CD4-positive, alpha-beta T cell treated with Interleukin-6 at 100 ng/mL for 8 hours (primary cell): ENCODE results near the gene PAPPA2.
"Not testable (repeated sequence)": the region's sequence is repeated elsewhere in the genome, so short reads cannot be mapped to it uniquely, and the experiment has no call there.

Experiments
- DNase-seq: peaks from one replicate; pipeline ENCODE4 v3.0.0-alpha.2; 2020; ENCODE audit warnings: mixed read lengths, low spot score

PAPPA2 gene

GRCh38 chr1:176604461-176604860 lies 141.5 kb downstream of the PAPPA2 start:
- DNase-seq = no peak

DNA sequence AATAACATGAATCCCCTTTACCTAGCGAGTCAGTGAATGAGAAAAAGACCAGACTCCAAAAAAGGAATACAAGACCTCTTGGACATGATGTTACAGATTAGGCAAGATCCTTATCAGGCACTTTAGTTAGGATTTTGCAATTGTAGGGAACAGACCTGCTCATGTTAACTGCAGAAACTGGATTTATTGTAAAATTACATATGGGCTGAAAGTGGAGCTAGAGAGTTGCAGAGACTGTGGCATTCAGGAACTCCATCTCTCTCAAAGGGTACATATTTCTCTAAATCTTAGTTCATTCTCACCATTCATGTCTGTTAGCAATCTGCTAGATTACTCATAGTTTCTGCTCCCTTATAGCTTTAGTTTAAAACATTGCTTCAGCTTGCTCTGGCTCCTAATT lies 142.2 kb downstream of the PAPPA2 start:
- no peak for DNase-seq

GRCh38 chr1:176609556-176610408 lies 146.8 kb downstream of the PAPPA2 start:
- no peak for DNase-seq

DNA sequence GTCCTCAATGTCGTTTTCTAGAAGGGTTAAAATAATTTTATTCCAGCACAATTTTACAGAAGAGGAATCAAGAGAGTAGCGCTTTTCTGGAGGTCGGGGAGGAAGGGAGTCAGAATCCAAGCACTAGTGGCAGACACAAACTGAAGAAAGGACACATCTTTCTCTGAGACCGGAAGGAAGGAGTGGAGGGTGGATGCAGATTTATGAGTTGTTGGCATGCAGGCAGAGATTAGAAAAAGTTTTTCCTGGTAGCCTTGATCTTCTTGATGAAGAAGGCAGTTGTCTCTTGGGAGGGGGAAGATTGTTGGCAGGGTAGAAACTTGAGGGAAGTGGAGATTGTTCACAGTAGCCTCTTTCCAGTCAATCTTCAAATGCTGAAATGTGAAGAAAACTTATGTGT lies 149.8 kb downstream of the PAPPA2 start:
- no peak for DNase-seq

GRCh38 chr1:176617881-176618280 lies 154.9 kb downstream of the PAPPA2 start:
- no peak for DNase-seq

DNA sequence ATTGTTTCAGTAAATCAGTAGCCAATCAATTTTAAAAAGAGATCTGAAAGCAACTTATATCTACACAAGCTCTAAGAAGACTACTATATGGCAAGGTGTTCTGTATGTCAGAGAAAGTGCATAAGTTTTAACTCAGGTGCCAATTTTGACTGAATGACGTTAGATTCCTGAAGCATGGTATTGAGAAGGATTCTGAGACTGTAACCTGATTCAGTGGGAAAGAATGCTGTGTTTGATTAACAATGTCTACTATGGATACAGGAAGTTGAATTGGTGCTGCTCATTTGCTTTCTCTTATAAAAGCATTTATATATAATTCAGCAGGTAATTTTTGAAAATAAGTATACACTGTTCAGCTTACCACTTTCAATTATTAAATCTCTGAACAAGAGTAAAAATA lies 156.3 kb downstream of the PAPPA2 start:
- no peak for DNase-seq

- DNase-seq = no peak
These were observed 162.4 kb downstream of the PAPPA2 start for GRCh38 chr1:176625365-176625764.

- no peak for DNase-seq
These were observed 163.6 kb downstream of the PAPPA2 start for GRCh38 chr1:176626572-176627061.

GRCh38 chr1:176628775-176629174 lies 165.8 kb downstream of the PAPPA2 start:
- DNase-seq = no peak

GRCh38 chr1:176634733-176635132 lies 171.8 kb downstream of the PAPPA2 start:
- DNase-seq = not testable (repeated sequence)

DNA sequence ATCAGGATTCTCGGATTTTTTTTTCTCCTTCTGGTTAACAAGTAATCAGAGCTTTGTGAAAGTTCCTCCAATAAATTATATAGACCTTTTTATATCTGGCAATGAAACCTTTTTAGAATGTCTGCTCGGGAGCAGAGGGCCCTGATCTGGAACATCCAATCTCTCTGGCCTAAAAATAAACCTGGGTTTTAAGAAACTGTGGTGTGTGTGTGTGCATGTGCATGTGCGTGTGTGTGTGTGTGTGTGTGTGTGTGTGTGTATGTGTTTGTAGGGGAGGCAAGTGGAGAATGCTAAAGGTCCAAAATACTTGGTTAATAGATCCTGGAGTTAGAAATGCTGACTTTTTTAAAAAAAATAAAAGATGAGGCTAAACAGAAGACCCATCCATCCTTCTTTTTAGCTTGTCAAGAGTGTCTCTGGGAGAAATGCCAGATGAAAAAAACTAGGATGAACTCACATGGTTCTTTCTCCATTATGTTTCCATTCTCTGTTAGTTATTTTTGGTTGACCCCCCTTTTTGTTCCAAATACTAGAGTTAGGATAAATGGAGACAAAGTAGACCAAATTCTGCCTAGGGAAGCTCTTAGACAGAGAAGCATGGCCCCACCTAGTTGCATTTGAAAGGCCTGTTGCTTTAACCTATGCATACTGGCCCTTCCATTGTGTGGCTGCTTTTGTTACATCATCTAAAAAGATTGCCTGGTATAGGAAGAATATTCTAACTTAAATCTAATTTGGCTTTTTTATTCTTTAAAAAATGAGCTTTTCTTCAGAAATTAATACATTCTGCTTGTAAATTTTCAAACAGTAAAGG lies 175.9 kb downstream of the PAPPA2 start:
- DNase-seq = no peak

DNA sequence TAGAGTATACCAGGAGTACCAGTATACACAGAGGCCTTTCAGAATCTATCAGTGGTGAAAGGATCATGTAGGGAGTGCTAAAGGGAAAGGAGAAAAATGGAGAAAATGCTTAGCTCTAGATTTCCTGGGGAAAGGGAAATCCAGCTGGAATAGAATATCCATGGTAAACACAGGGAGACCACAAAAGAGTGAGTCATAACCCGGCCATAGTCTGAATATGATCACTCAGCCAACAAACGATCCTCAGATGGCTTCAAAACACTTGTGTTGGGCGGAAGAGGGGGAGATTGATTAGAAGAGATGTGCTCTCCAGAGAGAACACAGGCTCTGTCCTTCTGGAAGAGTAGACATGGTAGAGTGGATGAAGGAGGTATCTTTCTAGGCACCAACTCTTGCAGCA lies 180.6 kb downstream of the PAPPA2 start:
- DNase-seq = no peak

- no peak for DNase-seq
These were observed 185.6 kb downstream of the PAPPA2 start for GRCh38 chr1:176648556-176648955.

GRCh38 chr1:176656257-176656995 lies 193.5 kb downstream of the PAPPA2 start:
- no peak for DNase-seq

DNA sequence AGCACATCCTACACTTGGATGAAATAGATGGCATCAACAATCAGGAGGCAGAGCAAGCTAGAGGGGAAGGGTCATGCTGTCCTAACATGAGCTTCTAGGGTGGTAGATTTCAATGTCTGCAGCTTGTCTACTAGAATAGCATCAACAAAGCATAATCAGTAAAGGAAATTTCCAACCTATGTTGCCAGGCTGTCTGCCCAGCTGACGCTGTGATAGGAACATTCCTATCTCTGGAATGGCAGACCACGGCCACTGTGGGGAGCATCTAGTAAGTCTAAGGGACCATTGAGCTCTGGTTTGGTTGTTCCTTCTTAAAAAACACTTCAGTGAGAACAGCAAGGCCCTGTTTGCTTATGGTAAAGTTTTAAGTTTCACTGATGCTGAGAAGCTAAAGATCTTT lies 206.8 kb downstream of the PAPPA2 start:
- DNase-seq = no peak

DNA sequence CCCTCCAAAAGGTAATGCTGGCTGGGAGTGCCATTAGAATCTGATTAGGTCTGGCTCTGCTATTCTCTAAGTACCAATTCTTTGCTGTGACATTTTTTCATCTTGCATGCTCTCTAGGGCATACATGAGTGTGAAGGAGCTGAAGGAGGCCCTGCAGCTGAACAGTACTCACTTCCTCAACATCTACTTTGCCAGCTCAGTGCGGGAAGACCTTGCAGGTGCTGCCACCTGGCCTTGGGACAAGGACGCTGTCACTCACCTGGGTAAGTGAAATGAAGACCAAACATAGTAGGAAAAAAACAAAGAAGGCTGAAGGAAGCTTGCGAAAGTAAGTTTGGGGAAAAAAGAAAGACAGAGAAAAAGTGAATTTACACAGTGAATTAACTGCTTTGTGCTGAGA lies 207.9 kb downstream of the PAPPA2 start:
- DNase-seq = no peak

GRCh38 chr1:176682830-176683535 lies 220.0 kb downstream of the PAPPA2 start:
- DNase-seq = no peak

DNA sequence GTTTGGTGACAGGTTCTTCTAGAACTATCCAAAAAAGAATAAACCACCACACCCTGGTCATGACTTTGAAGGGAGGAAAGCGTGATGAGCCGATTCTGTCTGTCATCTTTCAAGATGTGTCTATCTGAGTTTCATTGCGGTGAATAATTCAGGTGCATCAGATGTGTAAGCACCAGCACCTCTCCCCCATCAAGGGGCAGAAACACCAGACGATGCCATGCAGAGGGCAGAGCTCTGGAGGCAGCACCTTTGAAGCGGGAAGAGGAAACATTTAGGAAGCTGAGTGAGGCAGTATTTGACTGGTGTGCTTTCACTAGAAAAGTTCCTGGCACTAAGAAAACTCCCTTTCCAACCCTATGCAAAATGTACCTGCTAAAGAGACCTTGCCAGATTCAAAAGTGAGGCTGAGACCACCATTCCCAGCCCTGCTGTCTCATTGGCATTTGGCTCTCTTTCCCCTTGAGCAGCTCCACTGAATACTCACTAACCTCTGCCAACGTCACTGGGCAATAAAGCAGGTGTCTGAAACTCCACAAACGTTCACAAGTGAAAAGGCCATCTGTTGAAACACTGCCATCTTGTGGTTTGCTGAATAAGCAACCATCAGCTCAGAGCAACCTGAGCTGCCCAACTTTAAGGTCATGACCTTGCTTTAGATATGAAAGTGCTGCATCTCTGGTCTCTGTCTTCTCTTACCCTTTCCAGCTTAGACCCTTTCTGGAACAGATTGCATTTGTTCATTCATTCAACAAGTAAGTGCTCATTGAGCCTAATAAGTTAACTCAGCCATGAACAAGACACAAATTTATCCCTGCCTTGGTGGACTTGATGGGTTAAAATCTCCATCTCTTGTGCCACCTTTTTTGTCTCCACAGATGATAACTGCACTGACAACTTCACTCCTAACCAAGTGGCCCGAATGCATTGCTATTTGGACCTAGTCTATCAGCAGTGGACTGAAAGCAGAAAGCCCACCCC lies 228.6 kb downstream of the PAPPA2 start:
- DNase-seq = peak; percentile 1

DNA sequence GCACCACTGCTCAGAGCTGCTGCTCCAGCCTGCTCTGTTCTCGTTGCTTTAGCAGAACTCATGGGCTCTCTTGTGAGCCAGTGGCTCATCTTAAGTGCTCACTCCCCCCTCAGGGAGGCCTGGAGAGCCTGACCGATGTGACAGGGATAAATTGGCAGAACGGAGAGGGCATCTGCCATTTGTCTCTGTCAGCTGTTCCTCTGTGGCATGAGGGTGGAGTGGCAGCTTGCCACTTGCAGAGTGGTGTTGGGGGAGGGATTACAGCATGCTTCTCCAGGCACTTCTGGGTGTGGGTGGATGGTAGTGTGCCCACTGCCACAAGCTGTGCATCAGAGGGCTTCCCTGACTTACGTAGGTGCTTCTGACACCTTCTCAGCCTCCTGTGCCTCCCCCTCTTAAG lies 229.5 kb downstream of the PAPPA2 start:
- DNase-seq = no peak

DNA sequence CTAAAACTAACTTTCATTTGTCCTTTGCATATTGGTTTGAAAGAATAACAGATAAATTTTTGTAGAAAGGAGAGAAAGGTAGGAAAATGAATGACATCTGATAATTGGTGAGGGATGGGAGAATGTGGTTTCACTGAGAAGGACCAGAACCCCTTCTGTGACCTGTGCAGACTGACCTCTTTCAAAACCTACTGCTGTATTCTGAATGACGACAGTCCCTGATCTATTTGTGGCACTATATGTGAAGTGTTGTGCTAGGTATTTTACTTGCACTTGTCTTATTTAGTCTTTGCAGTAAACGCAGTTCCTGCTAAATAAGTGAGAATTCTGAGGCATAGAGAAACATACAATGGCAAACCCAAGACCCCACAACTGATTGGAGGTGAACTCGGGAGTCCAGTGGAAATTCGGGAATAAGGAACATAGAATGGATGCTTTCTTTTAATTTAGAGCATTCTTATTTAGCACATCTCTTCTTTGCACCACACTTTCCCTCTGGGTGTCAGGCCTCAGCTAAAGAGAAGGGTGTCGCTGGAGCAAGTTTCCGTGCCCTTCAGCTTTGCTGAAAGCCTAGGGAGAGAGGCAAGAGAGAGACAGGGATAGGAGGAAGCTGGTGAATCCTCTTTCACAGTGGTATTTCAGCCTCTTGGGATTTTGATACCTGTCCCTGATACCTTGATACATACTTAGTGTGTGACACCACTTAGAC lies 230.2 kb downstream of the PAPPA2 start:
- no peak for DNase-seq
